HL-60 (cell line): ENCODE measurements around the gene GAS2.

Experiments
- DNase-seq, 2 experiments: peaks; one replicate each; pipeline ENCODE4 v3.0.0-alpha.2; 2010 to 2020; ENCODE audit warnings: low read depth in 1 of 2, low spot score in 1 of 2
- H3K27ac ChIP-seq: fragments of 250-450 bp; sonication (Bioruptor Pico); replicated peaks from 2 replicates; pipeline ENCODE4 v1.5.1; 2020; ENCODE audit warnings: mild to moderate bottlenecking, moderate library complexity
- H3K27me3 ChIP-seq: fragments of 250-450 bp; sonication (Bioruptor Pico); 2 replicates; pipeline ENCODE4 v1.5.1; 2021; ENCODE audit warnings: mild to moderate bottlenecking, moderate library complexity; ENCODE audit not compliant: insufficient read depth, poor library complexity, severe bottlenecking
- H3K4me3 ChIP-seq: replicated peaks from 2 replicates; pipeline ENCODE4 v1.5.1; 2011; ENCODE audit warnings: mild to moderate bottlenecking, control low read depth, low read length; ENCODE audit not compliant: insufficient read depth
- GABPA ChIP-seq: IDR thresholded peaks from 2 replicates; pipeline ENCODE4 v1.6.1; 2012; ENCODE audit warnings: low read depth
- POLR2AphosphoS5 ChIP-seq: IDR thresholded peaks from 2 replicates; pipeline ENCODE4 v1.6.1; 2012; ENCODE audit warnings: low read depth
- REST ChIP-seq: IDR thresholded peaks from 2 replicates; pipeline ENCODE4 v1.6.1; 2012; ENCODE audit warnings: low read depth; ENCODE audit not compliant: insufficient replicate concordance
- SPI1 ChIP-seq: IDR thresholded peaks from 2 replicates; pipeline ENCODE4 v1.6.1; 2012; ENCODE audit warnings: low read depth, mild to moderate bottlenecking, borderline replicate concordance
- TF ChIP-seq, protein P1 (sequence below): IDR thresholded peaks from one replicate; pipeline ENCODE4 v1.5.1; 2011; ENCODE audit warnings: low read length, control low read depth, inconsistent platforms; ENCODE audit not compliant: insufficient read depth

Gene GAS2

GRCh38 chr11:22808571-22809197, 142.3 kb downstream of the GAS2 start:
- no peak for DNase-seq
- Histone ChIP-seq H3K27ac (no peak overlapping the region), H3K27me3 (no peaks in the 10 kb centered on the region), H3K4me3 (no peak overlapping the region)
- TF ChIP-seq, protein P1, sequence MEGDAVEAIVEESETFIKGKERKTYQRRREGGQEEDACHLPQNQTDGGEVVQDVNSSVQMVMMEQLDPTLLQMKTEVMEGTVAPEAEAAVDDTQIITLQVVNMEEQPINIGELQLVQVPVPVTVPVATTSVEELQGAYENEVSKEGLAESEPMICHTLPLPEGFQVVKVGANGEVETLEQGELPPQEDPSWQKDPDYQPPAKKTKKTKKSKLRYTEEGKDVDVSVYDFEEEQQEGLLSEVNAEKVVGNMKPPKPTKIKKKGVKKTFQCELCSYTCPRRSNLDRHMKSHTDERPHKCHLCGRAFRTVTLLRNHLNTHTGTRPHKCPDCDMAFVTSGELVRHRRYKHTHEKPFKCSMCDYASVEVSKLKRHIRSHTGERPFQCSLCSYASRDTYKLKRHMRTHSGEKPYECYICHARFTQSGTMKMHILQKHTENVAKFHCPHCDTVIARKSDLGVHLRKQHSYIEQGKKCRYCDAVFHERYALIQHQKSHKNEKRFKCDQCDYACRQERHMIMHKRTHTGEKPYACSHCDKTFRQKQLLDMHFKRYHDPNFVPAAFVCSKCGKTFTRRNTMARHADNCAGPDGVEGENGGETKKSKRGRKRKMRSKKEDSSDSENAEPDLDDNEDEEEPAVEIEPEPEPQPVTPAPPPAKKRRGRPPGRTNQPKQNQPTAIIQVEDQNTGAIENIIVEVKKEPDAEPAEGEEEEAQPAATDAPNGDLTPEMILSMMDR: no peak
- no peak for TF ChIP-seq REST
- no peak for TF ChIP-seq SPI1
- TF ChIP-seq GABPA: no peak
- no peak for TF ChIP-seq POLR2AphosphoS5

- no peak overlapping the region for H3K4me3 ChIP-seq
- no peaks in the 10 kb centered on the region for H3K27me3 ChIP-seq
- TF ChIP-seq SPI1: no peak
- no peak overlapping the region for H3K27ac ChIP-seq
- DNase-seq: no peak
Measured at GRCh38 chr11:22809893-22810292, 143.5 kb downstream of the GAS2 start.

DNA sequence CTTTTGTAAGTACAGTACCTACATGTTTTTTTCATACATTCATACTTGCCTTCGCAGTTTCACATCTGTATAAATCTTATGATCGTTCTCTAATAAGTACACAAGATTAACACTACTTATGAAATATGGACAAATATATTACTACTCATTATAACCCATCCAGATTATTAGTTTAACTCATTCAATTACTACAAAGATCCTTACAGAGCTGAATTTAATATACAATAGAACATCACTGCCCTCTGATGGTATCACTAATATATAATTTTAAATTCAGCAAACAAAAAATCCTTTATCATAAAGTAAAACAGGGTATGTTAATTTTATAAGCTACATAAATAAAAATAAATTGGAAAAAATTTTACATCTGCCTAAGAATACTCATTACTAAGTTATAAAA, 155.8 kb downstream of the GAS2 start:
- DNase-seq: no peak
- Histone ChIP-seq H3K4me3 (no peak overlapping the region), H3K27me3 (no peaks in the 10 kb centered on the region), H3K27ac (no peak overlapping the region)
- TF ChIP-seq REST (no peak), GABPA (no peak), POLR2AphosphoS5 (no peak)

GRCh38 chr11:22828373-22828772, 162.0 kb downstream of the GAS2 start:
- Histone ChIP-seq H3K27ac (peak overlapping the region; percentile 79), H3K4me3 (peak overlapping the region; percentile 77), H3K27me3 (no peaks in the 10 kb centered on the region)
- no peak for TF ChIP-seq SPI1
- TF ChIP-seq, protein P1: no peak
- TF ChIP-seq REST: no peak
- no peak for TF ChIP-seq POLR2AphosphoS5
- TF ChIP-seq GABPA: no peak
- no peak for DNase-seq
